WTC11 (cell line): ENCODE data around the gene OPCML. TPM values are rescaled to one million over a fixed set of nuclear protein-coding genes. Genes with fewer than 3 reads are reported as not detected.

Source experiments
- ATAC-seq: fragments of 200-7000 bp; cut with Tn5 transposase; 2 replicates; pipeline ENCODE4 v1.10.0; 2021; ENCODE audit warnings: mild to moderate bottlenecking, moderate library complexity
- CTCF ChIA-PET: fragments of 300-600 bp; sonication (Branson Sonifier 250); formaldehyde crosslinking; loops from one replicate; lab custom pipeline; 2021; ENCODE audit warnings: antibody characterized with exemption; lab: Charles Lee
- POLR2A ChIA-PET: fragments of 350-600 bp; sonication (Branson Sonifier 250); formaldehyde crosslinking; loops from one replicate; lab custom pipeline; 2021; ENCODE audit warnings: antibody characterized with exemption; lab: Charles Lee
- DNase-seq: peaks from one replicate; pipeline ENCODE4 v3.0.0; 2021; ENCODE audit warnings: low spot score
- H3K27ac Mint-ChIP-seq: 2 replicates; pipeline ENCODE4 v1.8.0; 2021; ENCODE audit warnings: mixed read lengths
- H3K27me3 Mint-ChIP-seq: 2 replicates; pipeline ENCODE4 v1.8.0; 2021; ENCODE audit warnings: low read depth, mild to moderate bottlenecking, moderate library complexity, mixed read lengths
- H3K36me3 Mint-ChIP-seq: 2 replicates; pipeline ENCODE4 v1.8.0; 2021; ENCODE audit warnings: mixed read lengths
- H3K4me1 Mint-ChIP-seq: 2 replicates; pipeline ENCODE4 v1.8.0; 2022; ENCODE audit warnings: mixed read lengths
- H3K4me3 Mint-ChIP-seq: 2 replicates; pipeline ENCODE4 v1.8.0; 2021; ENCODE audit warnings: mild to moderate bottlenecking, moderate library complexity, mixed read lengths
- H3K9me3 Mint-ChIP-seq: 2 replicates; pipeline ENCODE4 v1.8.0; 2021; ENCODE audit warnings: mixed read lengths
- ATF2 ChIP-seq: sonication (generic); formaldehyde crosslinking; IDR thresholded peaks from 2 replicates; pipeline ENCODE4 v1.8.1; 2022; ENCODE audit warnings: low read depth, missing genetic modification reagents, borderline replicate concordance
- ATF3 ChIP-seq: sonication (generic); formaldehyde crosslinking; conservative IDR thresholded peaks from 2 replicates; pipeline ENCODE4 v1.8.1; 2022; ENCODE audit warnings: mild to moderate bottlenecking, missing genetic modification reagents
- CTCF ChIP-seq: fragments of 200-600 bp; IDR thresholded peaks from 2 replicates; pipeline ENCODE4 v1.8.0; 2022; ENCODE audit warnings: antibody characterized with exemption
- E2F4 ChIP-seq: sonication (generic); formaldehyde crosslinking; IDR thresholded peaks from 2 replicates; pipeline ENCODE4 v1.8.1; 2022; ENCODE audit warnings: low read depth, mild to moderate bottlenecking, moderate library complexity, missing genetic modification reagents, borderline replicate concordance
- FOXP4 ChIP-seq: sonication (generic); formaldehyde crosslinking; IDR thresholded peaks from 2 replicates; pipeline ENCODE4 v1.8.0; 2022; ENCODE audit warnings: mild to moderate bottlenecking, missing genetic modification reagents
- GTF2I ChIP-seq: fragments of 250-450 bp; sonication (Bioruptor Pico); conservative IDR thresholded peaks from 2 replicates; pipeline ENCODE4 v1.4.0; 2021; ENCODE audit warnings: mild to moderate bottlenecking
- MYBL2 ChIP-seq: sonication (generic); formaldehyde crosslinking; IDR thresholded peaks from 2 replicates; pipeline ENCODE4 v1.8.1; 2023; ENCODE audit warnings: mild to moderate bottlenecking, moderate library complexity, missing genetic modification reagents
- NR1H2 ChIP-seq: sonication (generic); formaldehyde crosslinking; IDR thresholded peaks from 2 replicates; pipeline ENCODE4 v1.9.0; 2021; ENCODE audit warnings: mild to moderate bottlenecking, moderate library complexity, missing genetic modification reagents
- TEAD4 ChIP-seq: sonication (generic); formaldehyde crosslinking; IDR thresholded peaks from 2 replicates; pipeline ENCODE4 v1.8.0; 2022; ENCODE audit warnings: mild to moderate bottlenecking, missing genetic modification reagents
- USF2 ChIP-seq: sonication (generic); formaldehyde crosslinking; IDR thresholded peaks from 2 replicates; pipeline ENCODE4 v1.8.1; 2023; ENCODE audit warnings: mild to moderate bottlenecking, missing genetic modification reagents, moderate library complexity
- ZBTB43 ChIP-seq: sonication (generic); formaldehyde crosslinking; IDR thresholded peaks from 2 replicates; pipeline ENCODE4 v1.8.1; 2023; ENCODE audit warnings: mild to moderate bottlenecking, missing genetic modification reagents
- ZNF232 ChIP-seq: sonication (generic); formaldehyde crosslinking; IDR thresholded peaks from 2 replicates; pipeline ENCODE4 v1.8.0; 2022; ENCODE audit warnings: mild to moderate bottlenecking, missing genetic modification reagents
- ZNF512 ChIP-seq: sonication (generic); formaldehyde crosslinking; IDR thresholded peaks from 2 replicates; pipeline ENCODE4 v1.8.1; 2022; ENCODE audit warnings: missing genetic modification reagents, borderline replicate concordance
- ZNF671 ChIP-seq: fragments of 250-450 bp; sonication (Bioruptor Pico); IDR thresholded peaks from 2 replicates; pipeline ENCODE4 v1.8.0; 2021; ENCODE audit warnings: mild to moderate bottlenecking
- total RNA-seq: library from RNA; stranded (reverse); gene quantifications from 3 replicates; pipeline ENCODE4 v1.2.3, GENCODE V29; 2021

OPCML gene
- total RNA-seq, 1 experiment from 2014 or later = 1.5 TPM

- Mint-ChIP-seq H3K27ac (no peak overlapping the region), H3K4me3 (no peak overlapping the region), H3K4me1 (peaks cover 8% of the 10 kb centered on the region)
- no peak for DNase-seq
- TF ChIP-seq E2F4 (CRISPR knock-in tag) (no peak), NR1H2 (CRISPR knock-in tag) (no peak), ZNF232 (CRISPR knock-in tag) (no peak)
- TF ChIP-seq, all 79 proteins: peak for 0
- Mint-ChIP-seq H3K27me3 (no peaks in the 10 kb centered on the region; the same call in 1 of the 2 replicates), H3K9me3 (no peaks in the 10 kb centered on the region), H3K36me3 (no peaks in the 10 kb centered on the region)
- ChIA-PET POLR2A (no interaction called here), CTCF (interaction anchor here (2.5 kb wide), 1 partner anchor 22 kb away, joined by 7 read pairs; no protein-coding TSS in a partner anchor)
- ATAC-seq = no peak
Measured at GRCh38 chr11:133021553-133021952, 510.7 kb downstream of the OPCML start.

- ChIA-PET POLR2A (no interaction called here), CTCF (interaction anchor here (1.5 to 2.5 kb wide), 2 partner anchors 21 to 79 kb away, joined by 6 to 7 read pairs; no protein-coding TSS in a partner anchor)
- TF ChIP-seq ATF2 (CRISPR knock-in tag) (no peak), GTF2I (no peak), ZNF671 (no peak), FOXP4 (no peak), MYBL2 (CRISPR knock-in tag) (no peak), ZBTB43 (CRISPR knock-in tag) (no peak), USF2 (CRISPR knock-in tag) (no peak), ATF3 (CRISPR knock-in tag) (no peak), CTCF (no peak), TEAD4 (CRISPR knock-in tag) (no peak), ZNF512 (CRISPR knock-in tag) (no peak)
- DNase-seq (no peak), ATAC-seq (no peak)
- H3K27me3 Mint-ChIP-seq = no peaks in the 10 kb centered on the region; the same call in 1 of the 2 replicates
- H3K4me3 Mint-ChIP-seq = no peak overlapping the region
- H3K4me1 Mint-ChIP-seq = peaks cover 8% of the 10 kb centered on the region
- H3K36me3 Mint-ChIP-seq = no peaks in the 10 kb centered on the region
- H3K9me3 Mint-ChIP-seq = no peaks in the 10 kb centered on the region
- H3K27ac Mint-ChIP-seq = no peak overlapping the region
Measured at GRCh38 chr11:133020372-133020714, 512.0 kb downstream of the OPCML start.
